D721Med (cell line): ENCODE measurements around the gene ZSCAN10.

Source experiments
- DNase-seq: peaks from one replicate; pipeline ENCODE4 v3.0.0; 2011; ENCODE audit warnings: low spot score; ENCODE audit not compliant: insufficient read length
- FAIRE-seq: peaks from 2 replicates; lab custom pipeline; 2011; peaks lifted over from hg19 to GRCh38; lab: Jason Lieb, UNC
- CTCF ChIP-seq: IDR thresholded peaks from 2 replicates; pipeline ENCODE4 v1.5.1; 2012; ENCODE audit warnings: mild to moderate bottlenecking, control low read depth; ENCODE audit not compliant: insufficient read depth; ENCODE audit errors: missing control alignments

ZSCAN10 gene

GRCh38 chr16:3101841-3102470 is 2.9 kb upstream of the ZSCAN10 start:
- no peak for TF ChIP-seq CTCF
- no peak for FAIRE-seq

GRCh38 chr16:3101018-3101840 is 2.1 kb upstream of the ZSCAN10 start:
- TF ChIP-seq CTCF = peak; percentile 52
- FAIRE-seq = no peak
- peak; percentile 51 for DNase-seq

More at GRCh38 chr16:3101841-3102470, 2.9 kb upstream of the ZSCAN10 start:
- no peak for DNase-seq

GRCh38 chr16:3099732-3100499 is 822 bp upstream of the ZSCAN10 start:
- FAIRE-seq = no peak
- peak; percentile 93 for DNase-seq
- no peak for TF ChIP-seq CTCF

- no peak for TF ChIP-seq CTCF
- no peak for FAIRE-seq
Observed at GRCh38 chr16:3099395-3099731, 269 bp upstream of the ZSCAN10 start.

GRCh38 chr16:3097266-3097665 is 1.8 kb downstream of the ZSCAN10 start:
- DNase-seq = no peak
- TF ChIP-seq CTCF = no peak
- FAIRE-seq = no peak

More at GRCh38 chr16:3099395-3099731, 269 bp upstream of the ZSCAN10 start:
- no peak for DNase-seq

GRCh38 chr16:3096362-3096761 is 2.7 kb downstream of the ZSCAN10 start:
- DNase-seq (no peak), FAIRE-seq (no peak)
- no peak for TF ChIP-seq CTCF

GRCh38 chr16:3095869-3096268 is 3.2 kb downstream of the ZSCAN10 start:
- no peak for FAIRE-seq
- no peak for DNase-seq
- TF ChIP-seq CTCF = peak; percentile 21
